ENCODE measurements around the gene SUMO3. TPM values are rescaled to one million over a fixed set of nuclear protein-coding genes. Genes with fewer than 3 reads are reported as not detected.
"Not testable (repeated sequence)": the region's sequence is repeated elsewhere in the genome, so short reads cannot be mapped to it uniquely, and the experiment has no call there.

The SUMO3 gene
- total and polyA plus RNA-seq, 2 experiments from 2014 or later = 89.8 to 95.9 TPM

GRCh38 chr21:44835647-44835973 is 17.7 kb upstream of the SUMO3 start:
- Histone ChIP-seq H3K27ac (no peak overlapping the region), H3K36me3 (no peaks in the 10 kb centered on the region), H3K4me3 (no peak overlapping the region), H3K9me3 (ENCODE audit: low read depth) (no peaks in the 10 kb centered on the region), H3K27me3 (no peaks in the 10 kb centered on the region), H3K4me1 (ENCODE audit: low read depth) (no peaks in the 10 kb centered on the region)
- DNase-seq (ENCODE audit: low read depth in 1 of 2, low spot score in 1 of 2) = no peak
- no peak for TF ChIP-seq CTCF (IDR thresholded peaks at IDR 0.05; ENCODE audit: low read depth, low read length)

GRCh38 chr21:44834951-44835646 is 17.2 kb upstream of the SUMO3 start:
- DNase-seq (ENCODE audit: low read depth in 1 of 2, low spot score in 1 of 2) = no peak
- TF ChIP-seq CTCF (IDR thresholded peaks at IDR 0.05; ENCODE audit: low read depth, low read length) = no peak
- no peaks in the 10 kb centered on the region for H3K27me3 ChIP-seq
- no peak overlapping the region for H3K4me3 ChIP-seq
- H3K36me3 ChIP-seq = no peaks in the 10 kb centered on the region
- H3K4me1 ChIP-seq (ENCODE audit: low read depth) = no peaks in the 10 kb centered on the region
- no peak overlapping the region for H3K27ac ChIP-seq
- H3K9me3 ChIP-seq (ENCODE audit: low read depth) = no peaks in the 10 kb centered on the region

- Histone ChIP-seq H3K27ac (no peak overlapping the region), H3K9me3 (ENCODE audit: low read depth) (no peaks in the 10 kb centered on the region), H3K27me3 (no peaks in the 10 kb centered on the region), H3K4me3 (no peak overlapping the region), H3K4me1 (ENCODE audit: low read depth) (no peaks in the 10 kb centered on the region), H3K36me3 (no peaks in the 10 kb centered on the region)
- DNase-seq (ENCODE audit: low read depth in 1 of 2, low spot score in 1 of 2) = no peak
- TF ChIP-seq CTCF (IDR thresholded peaks at IDR 0.05; ENCODE audit: low read depth, low read length) = no peak
Observed at GRCh38 chr21:44834231-44834950, 16.5 kb upstream of the SUMO3 start.

GRCh38 chr21:44833663-44834062 is 15.8 kb upstream of the SUMO3 start:
- no peak overlapping the region for H3K4me3 ChIP-seq

GRCh38 chr21:44832516-44833255 is 14.8 kb upstream of the SUMO3 start:
- not testable (repeated sequence) for H3K4me3 ChIP-seq; H3K27ac ChIP-seq; H3K36me3 ChIP-seq; H3K27me3 ChIP-seq; H3K4me1 ChIP-seq (ENCODE audit: low read depth); DNase-seq (ENCODE audit: low read depth in 1 of 2, low spot score in 1 of 2); H3K9me3 ChIP-seq (ENCODE audit: low read depth)

More at GRCh38 chr21:44833663-44834062, 15.8 kb upstream of the SUMO3 start:
- Histone ChIP-seq H3K27me3 (no peaks in the 10 kb centered on the region), H3K9me3 (ENCODE audit: low read depth) (no peaks in the 10 kb centered on the region), H3K36me3 (no peaks in the 10 kb centered on the region), H3K27ac (no peak overlapping the region), H3K4me1 (ENCODE audit: low read depth) (no peaks in the 10 kb centered on the region)
- TF ChIP-seq CTCF (IDR thresholded peaks at IDR 0.05; ENCODE audit: low read depth, low read length) = no peak
- DNase-seq (ENCODE audit: low read depth in 1 of 2, low spot score in 1 of 2) = no peak
